ENCODE results near the gene CCR9. TPM values are rescaled to one million over a fixed set of nuclear protein-coding genes. Genes with fewer than 3 reads are reported as not detected.

CCR9 gene
- total and polyA plus RNA-seq, 10 of the 15 experiments (the other 5 are each of a cell fraction or from before 2014, with no cell fraction given) = 0.05 to 3.9 (median 2.4) TPM

GRCh38 chr3:45929042-45929679 is 42.8 kb downstream of the CCR9 start (continued):
- TF ChIP-seq MEF2A (IDR thresholded peaks at IDR 0.05; ENCODE audit: insufficient read depth, low read depth, low read length) = no peak
- no peak for TF ChIP-seq IRF3 (IDR thresholded peaks at IDR 0.05)
- no peak for TF ChIP-seq STAT3 (IDR thresholded peaks at IDR 0.05; ENCODE audit: low read depth, low read length)
- no peak for TF ChIP-seq MLLT1 (IDR thresholded peaks at IDR 0.05)
- TF ChIP-seq SMAD5 (IDR thresholded peaks at IDR 0.05; ENCODE audit: low read depth) = no peak
- TF ChIP-seq BCLAF1 (IDR thresholded peaks at IDR 0.05) = no peak
- no peak for TF ChIP-seq MEF2B (IDR thresholded peaks at IDR 0.05; ENCODE audit: partially characterized antibody, poor library complexity, severe bottlenecking)
- peak; percentile 64; the same call in 1 of the 2 replicates for TF ChIP-seq NBN (IDR thresholded peaks at IDR 0.05)
- no peak for TF ChIP-seq E2F8 (IDR thresholded peaks at IDR 0.05; ENCODE audit: low read depth, partially characterized antibody)
- no peak for TF ChIP-seq PML (IDR thresholded peaks at IDR 0.05; ENCODE audit: low read length)
- no peak for TF ChIP-seq NR2C1 (IDR thresholded peaks at IDR 0.05)
- TF ChIP-seq NFYA (IDR thresholded peaks at IDR 0.05; ENCODE audit: borderline replicate concordance, low read depth, low read length) = no peak
- TF ChIP-seq NFYB (IDR thresholded peaks at IDR 0.05; ENCODE audit: insufficient read depth, low read depth, low read length) = no peak
- no peak for TF ChIP-seq NFIC (IDR thresholded peaks at IDR 0.05; ENCODE audit: low read depth, low read length)
- TF ChIP-seq RAD21 (IDR thresholded peaks at IDR 0.05; ENCODE audit: insufficient read depth, low read depth, low read length) = peak; percentile 99
- no peak for TF ChIP-seq ZNF24 (IDR thresholded peaks at IDR 0.05)
- no peak for TF ChIP-seq STAT1 (conservative IDR thresholded peaks at IDR 0.05)
- no peak for TF ChIP-seq NR2F1 (conservative IDR thresholded peaks at IDR 0.05)
- no peak for TF ChIP-seq CEBPZ (IDR thresholded peaks at IDR 0.05; ENCODE audit: low read depth, low read length)
